Measurements from ENCODE around the gene KRT26. TPM values are rescaled to one million over a fixed set of nuclear protein-coding genes. Genes with fewer than 3 reads are reported as not detected.

KRT26 gene
- total and polyA plus RNA-seq, 10 of the 15 experiments (the other 5 are each of a cell fraction or from before 2014, with no cell fraction given): not detected

DNA sequence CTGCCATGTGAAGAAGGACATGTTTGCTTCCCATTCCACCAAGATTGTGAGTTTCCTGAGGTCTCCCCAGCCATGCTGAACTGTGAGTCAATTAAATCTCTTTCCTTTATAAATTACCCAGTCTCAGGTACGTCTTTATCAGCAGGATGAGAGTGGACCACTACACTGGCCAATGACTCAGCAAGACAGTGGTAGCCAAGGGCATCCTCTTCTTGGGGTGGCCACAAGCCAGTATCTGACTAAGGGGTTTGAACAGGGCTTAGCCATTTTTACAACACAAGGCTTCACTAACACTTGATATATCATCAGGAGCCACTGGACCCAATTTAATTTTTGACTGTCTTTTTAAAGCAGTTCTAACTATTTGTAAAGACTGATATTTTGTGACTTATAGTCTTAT is 47.3 kb downstream of the KRT26 start:
- no peak for FAIRE-seq
- POLR2A ChIA-PET: no interaction called here
- intact Hi-C loops (cut with micrococcal nuclease; ENCODE audit: unreplicated experiment): loop anchor here (5.0 to 10.0 kb wide), 3 partner anchors 77 to 160 kb away; partner anchors contain the start of genes CCR7 and SMARCE1

More for the DNA sequence above, 47.3 kb downstream of the KRT26 start:
- 0% methylated on average over 1 of the region's 1 CpG for WGBS (ENCODE audit: insufficient coverage, insufficient replicate concordance, low lambda C conversion rate, missing lambda C conversion rate)
- CTCF ChIA-PET: no interaction called here
- TF ChIP-seq, protein P1, sequence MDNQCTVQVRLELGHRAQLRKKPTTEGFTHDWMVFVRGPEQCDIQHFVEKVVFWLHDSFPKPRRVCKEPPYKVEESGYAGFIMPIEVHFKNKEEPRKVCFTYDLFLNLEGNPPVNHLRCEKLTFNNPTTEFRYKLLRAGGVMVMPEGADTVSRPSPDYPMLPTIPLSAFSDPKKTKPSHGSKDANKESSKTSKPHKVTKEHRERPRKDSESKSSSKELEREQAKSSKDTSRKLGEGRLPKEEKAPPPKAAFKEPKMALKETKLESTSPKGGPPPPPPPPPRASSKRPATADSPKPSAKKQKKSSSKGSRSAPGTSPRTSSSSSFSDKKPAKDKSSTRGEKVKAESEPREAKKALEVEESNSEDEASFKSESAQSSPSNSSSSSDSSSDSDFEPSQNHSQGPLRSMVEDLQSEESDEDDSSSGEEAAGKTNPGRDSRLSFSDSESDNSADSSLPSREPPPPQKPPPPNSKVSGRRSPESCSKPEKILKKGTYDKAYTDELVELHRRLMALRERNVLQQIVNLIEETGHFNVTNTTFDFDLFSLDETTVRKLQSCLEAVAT (IDR thresholded peaks at IDR 0.05): no peak
- no peak for TF ChIP-seq CBFB (IDR thresholded peaks at IDR 0.05; ENCODE audit: low read depth)
- no peak for TF ChIP-seq RB1 (IDR thresholded peaks at IDR 0.05; ENCODE audit: borderline replicate concordance)
- no peak for TF ChIP-seq CHD1 (IDR thresholded peaks at IDR 0.05; ENCODE audit: low read depth, low read length)
- TF ChIP-seq NRF1 (conservative IDR thresholded peaks at IDR 0.05; ENCODE audit: low read depth, low read length): no peak
- no peak for TF ChIP-seq CBX5 (IDR thresholded peaks at IDR 0.05; ENCODE audit: low read depth)
- no peak for TF ChIP-seq DPF2 (IDR thresholded peaks at IDR 0.05)
- no peak for TF ChIP-seq RAD21 (IDR thresholded peaks at IDR 0.05; ENCODE audit: insufficient read depth, low read depth, low read length)
- TF ChIP-seq RAD51 (IDR thresholded peaks at IDR 0.05): no peak
- TF ChIP-seq MYB (IDR thresholded peaks at IDR 0.05; ENCODE audit: borderline replicate concordance, low read depth, low read length): no peak
- no peak for TF ChIP-seq NFIC (IDR thresholded peaks at IDR 0.05; ENCODE audit: low read depth, low read length)
- no peak for TF ChIP-seq SMAD5 (IDR thresholded peaks at IDR 0.05; ENCODE audit: low read depth)
- no peak for TF ChIP-seq RBBP5 (conservative IDR thresholded peaks at IDR 0.05)
- TF ChIP-seq SMAD1 (IDR thresholded peaks at IDR 0.05; ENCODE audit: low read depth, partially characterized antibody): no peak
- no peak for TF ChIP-seq NFYB (IDR thresholded peaks at IDR 0.05; ENCODE audit: insufficient read depth, low read depth, low read length)
- TF ChIP-seq POLR2AphosphoS2 (IDR thresholded peaks at IDR 0.05; ENCODE audit: low read depth, low read length): no peak
- TF ChIP-seq, protein P2, sequence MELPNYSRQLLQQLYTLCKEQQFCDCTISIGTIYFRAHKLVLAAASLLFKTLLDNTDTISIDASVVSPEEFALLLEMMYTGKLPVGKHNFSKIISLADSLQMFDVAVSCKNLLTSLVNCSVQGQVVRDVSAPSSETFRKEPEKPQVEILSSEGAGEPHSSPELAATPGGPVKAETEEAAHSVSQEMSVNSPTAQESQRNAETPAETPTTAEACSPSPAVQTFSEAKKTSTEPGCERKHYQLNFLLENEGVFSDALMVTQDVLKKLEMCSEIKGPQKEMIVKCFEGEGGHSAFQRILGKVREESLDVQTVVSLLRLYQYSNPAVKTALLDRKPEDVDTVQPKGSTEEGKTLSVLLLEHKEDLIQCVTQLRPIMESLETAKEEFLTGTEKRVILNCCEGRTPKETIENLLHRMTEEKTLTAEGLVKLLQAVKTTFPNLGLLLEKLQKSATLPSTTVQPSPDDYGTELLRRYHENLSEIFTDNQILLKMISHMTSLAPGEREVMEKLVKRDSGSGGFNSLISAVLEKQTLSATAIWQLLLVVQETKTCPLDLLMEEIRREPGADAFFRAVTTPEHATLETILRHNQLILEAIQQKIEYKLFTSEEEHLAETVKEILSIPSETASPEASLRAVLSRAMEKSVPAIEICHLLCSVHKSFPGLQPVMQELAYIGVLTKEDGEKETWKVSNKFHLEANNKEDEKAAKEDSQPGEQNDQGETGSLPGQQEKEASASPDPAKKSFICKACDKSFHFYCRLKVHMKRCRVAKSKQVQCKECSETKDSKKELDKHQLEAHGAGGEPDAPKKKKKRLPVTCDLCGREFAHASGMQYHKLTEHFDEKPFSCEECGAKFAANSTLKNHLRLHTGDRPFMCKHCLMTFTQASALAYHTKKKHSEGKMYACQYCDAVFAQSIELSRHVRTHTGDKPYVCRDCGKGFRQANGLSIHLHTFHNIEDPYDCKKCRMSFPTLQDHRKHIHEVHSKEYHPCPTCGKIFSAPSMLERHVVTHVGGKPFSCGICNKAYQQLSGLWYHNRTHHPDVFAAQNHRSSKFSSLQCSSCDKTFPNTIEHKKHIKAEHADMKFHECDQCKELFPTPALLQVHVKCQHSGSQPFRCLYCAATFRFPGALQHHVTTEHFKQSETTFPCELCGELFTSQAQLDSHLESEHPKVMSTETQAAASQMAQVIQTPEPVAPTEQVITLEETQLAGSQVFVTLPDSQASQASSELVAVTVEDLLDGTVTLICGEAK (IDR thresholded peaks at IDR 0.05; ENCODE audit: borderline replicate concordance): no peak
- TF ChIP-seq HCFC1 (IDR thresholded peaks at IDR 0.05; ENCODE audit: low read length): no peak
- SMC1A ChIA-PET (ENCODE audit: uncharacterized antibody, unreplicated experiment): interaction anchor here (1.3 kb wide), 1 partner anchor 84 kb away, joined by 3 read pairs; no protein-coding TSS in a partner anchor
- no TSS peak for BruUV-seq (replicated peaks)
- ATAC-seq (no peak), DNase-seq (ENCODE audit: low read depth, low spot score) (no peak)
- H3K27ac ChIP-seq (ENCODE audit: control insufficient read depth, insufficient read depth): no peak overlapping the region
- H3K4me2 ChIP-seq (ENCODE audit: control insufficient read depth, insufficient read depth): no peak overlapping the region
- no peaks in the 10 kb centered on the region for H4K20me1 ChIP-seq (ENCODE audit: control insufficient read depth, insufficient read depth)
- peaks cover 0 to 3% of the 10 kb centered on the region in 2 experiments; a peak in 2 of 4 replicates for H3K27me3 ChIP-seq (replicated peaks in 1 of 2; ENCODE audit: control insufficient read depth in 2 of 2, insufficient read depth in 2 of 2, low read length in 1 of 2)
- H3K9ac ChIP-seq (ENCODE audit: control insufficient read depth, insufficient read depth, low read length): no peak overlapping the region
- no peak overlapping the region for H2AFZ ChIP-seq (ENCODE audit: control insufficient read depth, low read depth, low read length)
- peaks cover 3% of the 10 kb centered on the region; the same call in 1 of the 2 replicates for H3K4me1 ChIP-seq (ENCODE audit: control insufficient read depth, insufficient read depth, low read length)
- H3K36me3 ChIP-seq (ENCODE audit: control insufficient read depth in 2 of 2, insufficient read depth in 2 of 2, low read length in 1 of 2): no peaks in the 10 kb centered on the region
- no peaks in the 10 kb centered on the region for H3K79me2 ChIP-seq (ENCODE audit: control insufficient read depth, insufficient read depth, low read length)
- no peak overlapping the region for H3K4me3 ChIP-seq
- no peaks in the 10 kb centered on the region; the same call in 1 of the 3 replicates for H3K9me3 ChIP-seq (replicated peaks; ENCODE audit: control insufficient read depth, insufficient read depth, low read length)
- in situ Hi-C loops (cut with MboI): no loop called here
- RAD21 ChIA-PET (ENCODE audit: unreplicated experiment): no interaction called here

All from GM12878 (cell line).